ENCODE data around the gene PKNOX2. TPM values are rescaled to one million over a fixed set of nuclear protein-coding genes. Genes with fewer than 3 reads are reported as not detected.

The PKNOX2 gene
- total and polyA plus RNA-seq, 4 donors: 3.1 to 10.6 (median 7.9) TPM

DNA sequence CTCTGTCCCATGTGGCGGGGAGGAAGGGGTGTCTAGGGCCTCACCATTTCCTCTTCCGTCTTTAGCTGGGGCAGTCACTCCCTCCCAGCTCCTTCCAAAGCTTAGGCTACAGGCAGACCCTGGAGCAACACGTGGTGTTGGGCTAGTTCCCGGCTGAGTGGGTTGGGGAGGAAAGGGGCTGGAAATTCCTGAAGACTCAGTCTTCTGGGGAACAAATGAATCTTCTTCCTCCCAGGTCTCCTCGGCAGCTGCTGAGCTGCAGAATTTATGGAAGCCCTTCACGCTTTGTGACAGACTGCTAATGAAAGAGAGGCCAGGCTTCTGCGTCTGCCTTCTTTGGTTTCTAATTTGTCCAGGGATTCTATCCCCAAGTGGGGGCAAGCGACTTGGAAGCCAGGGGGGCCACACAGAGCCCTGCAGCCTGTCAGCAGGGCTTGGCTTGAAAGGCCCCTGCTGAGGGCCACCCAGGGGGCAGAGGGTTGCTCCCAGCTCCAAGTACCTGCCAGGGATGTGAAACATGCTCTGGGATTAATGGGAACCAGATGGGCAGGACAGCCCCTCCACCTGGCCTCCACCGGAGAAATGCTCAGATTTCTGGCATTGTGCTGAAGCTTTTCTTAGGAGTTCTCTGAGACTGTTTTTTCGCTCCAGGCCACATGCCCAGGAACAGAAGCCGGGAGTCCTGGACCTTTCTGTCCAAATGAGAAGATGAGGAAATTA, 123.1 kb downstream of the PKNOX2 start:
- ATAC-seq (ENCODE audit: insufficient read depth, low FRiP score) (no peak), DNase-seq (peak; percentile 62 to 87 (median 77))
- Histone ChIP-seq H3K4me3 (no peak overlapping the region), H3K9me3 (ENCODE audit: control insufficient read depth in 4 of 4, insufficient read depth in 3 of 4, low read length in 3 of 4) (no peaks in the 10 kb centered on the region), H3K27me3 (ENCODE audit: control insufficient read depth in 3 of 3, insufficient read depth in 3 of 3, low read length in 2 of 3) (no peaks in the 10 kb centered on the region), H3K4me1 (ENCODE audit: control insufficient read depth in 5 of 5, insufficient read depth in 5 of 5, low read length in 5 of 5) (peaks cover 0 to 47% (median 22%) of the 10 kb centered on the region in 5 donors), H3K9ac (ENCODE audit: insufficient read depth in 1 of 2, low read length in 2 of 2) (peak overlapping the region in 1 of 2 donors; percentile 61), H3K27ac (ENCODE audit: low read depth in 1 of 2, low read length in 1 of 2) (peak overlapping the region in 1 of 2 donors; percentile 66), H3K36me3 (ENCODE audit: control insufficient read depth in 4 of 4, insufficient read depth in 4 of 4, low read length in 4 of 4) (no peaks in the 10 kb centered on the region)
- WGBS, 2 donors: 65 to 72% methylated on average over 11 of the region's 11 CpGs
- TF ChIP-seq, protein P1, sequence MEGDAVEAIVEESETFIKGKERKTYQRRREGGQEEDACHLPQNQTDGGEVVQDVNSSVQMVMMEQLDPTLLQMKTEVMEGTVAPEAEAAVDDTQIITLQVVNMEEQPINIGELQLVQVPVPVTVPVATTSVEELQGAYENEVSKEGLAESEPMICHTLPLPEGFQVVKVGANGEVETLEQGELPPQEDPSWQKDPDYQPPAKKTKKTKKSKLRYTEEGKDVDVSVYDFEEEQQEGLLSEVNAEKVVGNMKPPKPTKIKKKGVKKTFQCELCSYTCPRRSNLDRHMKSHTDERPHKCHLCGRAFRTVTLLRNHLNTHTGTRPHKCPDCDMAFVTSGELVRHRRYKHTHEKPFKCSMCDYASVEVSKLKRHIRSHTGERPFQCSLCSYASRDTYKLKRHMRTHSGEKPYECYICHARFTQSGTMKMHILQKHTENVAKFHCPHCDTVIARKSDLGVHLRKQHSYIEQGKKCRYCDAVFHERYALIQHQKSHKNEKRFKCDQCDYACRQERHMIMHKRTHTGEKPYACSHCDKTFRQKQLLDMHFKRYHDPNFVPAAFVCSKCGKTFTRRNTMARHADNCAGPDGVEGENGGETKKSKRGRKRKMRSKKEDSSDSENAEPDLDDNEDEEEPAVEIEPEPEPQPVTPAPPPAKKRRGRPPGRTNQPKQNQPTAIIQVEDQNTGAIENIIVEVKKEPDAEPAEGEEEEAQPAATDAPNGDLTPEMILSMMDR (IDR thresholded peaks at IDR 0.05; ENCODE audit: control extremely low read depth, extremely low read depth): no peak

GRCh38 chr11:125289419-125290098, 125.0 kb downstream of the PKNOX2 start:
- H3K27me3 ChIP-seq (ENCODE audit: control insufficient read depth in 3 of 3, insufficient read depth in 3 of 3, low read length in 2 of 3): no peaks in the 10 kb centered on the region
- H3K36me3 ChIP-seq (ENCODE audit: control insufficient read depth in 4 of 4, insufficient read depth in 4 of 4, low read length in 4 of 4): no peaks in the 10 kb centered on the region
- H3K4me3 ChIP-seq: no peak overlapping the region
- no peak overlapping the region for H3K9ac ChIP-seq (ENCODE audit: insufficient read depth in 1 of 2, low read length in 2 of 2)
- WGBS, 2 donors: 45 to 50% methylated on average over 9 of the region's 9 CpGs
- ATAC-seq (ENCODE audit: insufficient read depth, low FRiP score): no peak
- TF ChIP-seq, protein P1 (IDR thresholded peaks at IDR 0.05; ENCODE audit: control extremely low read depth, extremely low read depth): no peak
- no peaks in the 10 kb centered on the region for H3K9me3 ChIP-seq (ENCODE audit: control insufficient read depth in 4 of 4, insufficient read depth in 3 of 4, low read length in 3 of 4)
- peaks cover 0 to 38% (median 17%) of the 10 kb centered on the region in 5 donors for H3K4me1 ChIP-seq (ENCODE audit: control insufficient read depth in 5 of 5, insufficient read depth in 5 of 5, low read length in 5 of 5)
- H3K27ac ChIP-seq (ENCODE audit: low read depth in 1 of 2, low read length in 1 of 2): no peak overlapping the region
- no peak for DNase-seq

GRCh38 chr11:125290263-125290662, 125.7 kb downstream of the PKNOX2 start:
- 83 to 90% methylated on average over 5 of the region's 5 CpGs for WGBS, 2 donors
- ATAC-seq (ENCODE audit: insufficient read depth, low FRiP score) (no peak), DNase-seq (no peak)
- TF ChIP-seq, protein P1 (IDR thresholded peaks at IDR 0.05; ENCODE audit: control extremely low read depth, extremely low read depth): no peak
- Histone ChIP-seq H3K9ac (ENCODE audit: insufficient read depth in 1 of 2, low read length in 2 of 2) (no peak overlapping the region), H3K9me3 (ENCODE audit: control insufficient read depth in 4 of 4, insufficient read depth in 3 of 4, low read length in 3 of 4) (no peaks in the 10 kb centered on the region), H3K4me3 (no peak overlapping the region), H3K4me1 (ENCODE audit: control insufficient read depth in 5 of 5, insufficient read depth in 5 of 5, low read length in 5 of 5) (peaks cover 0 to 36% (median 17%) of the 10 kb centered on the region in 5 donors), H3K36me3 (ENCODE audit: control insufficient read depth in 4 of 4, insufficient read depth in 4 of 4, low read length in 4 of 4) (no peaks in the 10 kb centered on the region), H3K27me3 (ENCODE audit: control insufficient read depth in 3 of 3, insufficient read depth in 3 of 3, low read length in 2 of 3) (no peaks in the 10 kb centered on the region), H3K27ac (ENCODE audit: low read depth in 1 of 2, low read length in 1 of 2) (no peak overlapping the region)

All from lung (tissue), 12 donors.